Lower leg skin (tissue), 3 donors: ENCODE measurements around the gene IPO5.

Experiments
- CTCF ChIP-seq, 3 donors: fragments of 450-650 bp; IDR thresholded peaks; one replicate each; pipeline ENCODE4 v1.5.1; 2016; ENCODE audit warnings: antibody characterized with exemption in 3 of 3, mild to moderate bottlenecking in 3 of 3, moderate library complexity in 2 of 3
- POLR2A ChIP-seq, 2 donors: fragments of 450-650 bp; IDR thresholded peaks; one replicate each; pipeline ENCODE4 v1.6.1; 2016 to 2017; ENCODE audit warnings: antibody characterized with exemption in 2 of 2, mild to moderate bottlenecking in 1 of 2, moderate library complexity in 1 of 2

DNA sequence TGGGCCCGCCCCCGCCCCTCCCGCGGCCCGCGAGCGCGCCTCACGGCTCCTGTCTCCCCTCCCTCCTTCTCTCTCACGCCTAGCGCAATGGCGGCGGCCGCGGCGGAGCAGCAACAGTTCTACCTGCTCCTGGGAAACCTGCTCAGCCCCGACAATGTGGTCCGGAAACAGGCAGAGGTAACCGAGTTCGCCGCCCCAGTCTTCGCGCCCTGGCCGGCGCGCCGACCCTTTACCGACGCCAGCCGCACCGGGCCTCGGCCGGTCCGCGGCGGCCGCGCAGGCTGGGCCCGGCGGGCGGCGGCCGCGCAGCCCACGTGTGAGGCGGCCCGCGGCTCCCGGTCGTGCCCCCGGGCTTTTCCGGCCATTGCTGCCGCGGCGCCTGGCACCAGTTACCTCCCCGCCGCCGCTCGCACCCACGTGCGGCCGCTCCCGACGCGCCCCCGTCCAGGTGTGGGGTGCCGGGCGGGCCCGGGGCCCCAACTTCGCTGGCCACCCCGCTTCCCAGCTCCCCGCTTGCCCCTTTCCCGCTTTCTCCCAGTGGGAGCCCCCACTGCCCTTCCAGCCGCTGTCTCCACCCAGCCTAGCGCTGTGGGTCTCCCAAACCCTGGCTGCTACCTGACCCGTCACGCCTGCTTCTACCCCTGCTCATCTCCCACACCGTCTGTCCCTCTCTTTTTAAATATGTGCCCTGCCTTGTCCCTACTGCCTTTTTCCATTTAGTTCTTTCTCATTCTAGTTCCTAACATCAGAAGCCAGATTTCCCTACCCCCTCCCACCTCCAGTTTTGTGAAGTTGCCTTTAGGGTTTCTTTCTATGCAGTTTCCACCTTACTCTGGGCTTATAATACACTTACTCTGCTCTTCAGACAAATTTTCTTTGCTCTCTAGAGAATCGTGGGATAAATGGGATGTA is 23.4 kb downstream of the IPO5 start:
- TF ChIP-seq CTCF (IDR thresholded peaks at IDR 0.05) (no peak), POLR2A (IDR thresholded peaks at IDR 0.05) (no peak)
